Measurements from ENCODE around the gene IPO4. TPM values are rescaled to one million over a fixed set of nuclear protein-coding genes. Genes with fewer than 3 reads are reported as not detected.

The IPO4 gene
- total and polyA plus RNA-seq, 4 donors: 13.6 to 32.9 (median 23.0) TPM

GRCh38 chr14:24207625-24208024, 19.0 kb upstream of the IPO4 start:
- H3K9me3 ChIP-seq (ENCODE audit: control insufficient read depth in 4 of 4, low read length in 3 of 4): no peaks in the 10 kb centered on the region
- no peak overlapping the region for H3K4me3 ChIP-seq (ENCODE audit: low read depth in 1 of 3, low read length in 3 of 3)
- DNase-seq (ENCODE audit: low spot score): no peak
- peaks cover 12 to 36% (median 22%) of the 10 kb centered on the region in 4 donors for H3K36me3 ChIP-seq (ENCODE audit: control insufficient read depth in 4 of 4, insufficient read depth in 3 of 4, low read depth in 1 of 4, low read length in 3 of 4)
- H3K27ac ChIP-seq (ENCODE audit: low read depth in 1 of 2, low read length in 2 of 2): no peak overlapping the region
- H3K9ac ChIP-seq (ENCODE audit: low read depth in 1 of 2, low read length in 2 of 2): no peak overlapping the region
- no peaks in the 10 kb centered on the region for H3K4me1 ChIP-seq (ENCODE audit: control insufficient read depth in 4 of 4, insufficient read depth in 4 of 4, low read length in 3 of 4)
- H3K27me3 ChIP-seq (ENCODE audit: control insufficient read depth in 4 of 4, insufficient read depth in 4 of 4, low read length in 3 of 4): no peaks in the 10 kb centered on the region
- TF ChIP-seq FOXA1 (IDR thresholded peaks at IDR 0.05) (no peak), MAX (IDR thresholded peaks at IDR 0.05) (no peak), JUND (IDR thresholded peaks at IDR 0.05) (no peak), SP1 (IDR thresholded peaks at IDR 0.05) (no peak), REST (IDR thresholded peaks at IDR 0.05) (no peak), ZBTB33 (IDR thresholded peaks at IDR 0.05) (no peak), YY1 (IDR thresholded peaks at IDR 0.05) (no peak), HNF4A (conservative IDR thresholded peaks at IDR 0.05) (no peak)
- 98% methylated on average over 2 of the region's 2 CpGs for WGBS

GRCh38 chr14:24207104-24207551, 18.5 kb upstream of the IPO4 start:
- no peak for DNase-seq (ENCODE audit: low spot score)
- 95% methylated on average over 5 of the region's 5 CpGs for WGBS

More at GRCh38 chr14:24207104-24207551, 18.5 kb upstream of the IPO4 start:
- Histone ChIP-seq H3K4me3 (ENCODE audit: low read depth in 1 of 3, low read length in 3 of 3) (no peak overlapping the region), H3K27ac (ENCODE audit: low read depth in 1 of 2, low read length in 2 of 2) (no peak overlapping the region), H3K4me1 (ENCODE audit: control insufficient read depth in 4 of 4, insufficient read depth in 4 of 4, low read length in 3 of 4) (no peaks in the 10 kb centered on the region), H3K9ac (ENCODE audit: low read depth in 1 of 2, low read length in 2 of 2) (no peak overlapping the region), H3K27me3 (ENCODE audit: control insufficient read depth in 4 of 4, insufficient read depth in 4 of 4, low read length in 3 of 4) (no peaks in the 10 kb centered on the region), H3K36me3 (ENCODE audit: control insufficient read depth in 4 of 4, insufficient read depth in 3 of 4, low read depth in 1 of 4, low read length in 3 of 4) (peaks cover 12 to 36% (median 22%) of the 10 kb centered on the region in 4 donors), H3K9me3 (ENCODE audit: control insufficient read depth in 4 of 4, low read length in 3 of 4) (no peaks in the 10 kb centered on the region)
- TF ChIP-seq HNF4A (conservative IDR thresholded peaks at IDR 0.05) (no peak), YY1 (IDR thresholded peaks at IDR 0.05) (no peak), MAX (IDR thresholded peaks at IDR 0.05) (no peak), FOXA2 (IDR thresholded peaks at IDR 0.05) (no peak), RAD21 (IDR thresholded peaks at IDR 0.05) (no peak), JUND (IDR thresholded peaks at IDR 0.05) (no peak), SP1 (IDR thresholded peaks at IDR 0.05) (no peak), RXRA (IDR thresholded peaks at IDR 0.05) (no peak), EGR1 (IDR thresholded peaks at IDR 0.05; ENCODE audit: low read depth in 2 of 2) (no peak), ZBTB33 (IDR thresholded peaks at IDR 0.05) (no peak), ATF3 (IDR thresholded peaks at IDR 0.05) (no peak), NR2F2 (IDR thresholded peaks at IDR 0.05) (no peak), HNF4G (IDR thresholded peaks at IDR 0.05) (no peak), CTCF (IDR thresholded peaks at IDR 0.05; ENCODE audit: low read depth, low read length, missing input control) (no peak), GABPA (IDR thresholded peaks at IDR 0.05 in 1 of 2, conservative IDR thresholded peaks at IDR 0.05 in 1 of 2) (no peak), FOXA1 (IDR thresholded peaks at IDR 0.05) (no peak), TAF1 (conservative IDR thresholded peaks at IDR 0.05) (no peak), REST (IDR thresholded peaks at IDR 0.05) (no peak)

All from liver (tissue), 9 donors.